Right lobe of liver (tissue), 6 donors: ENCODE measurements around the gene BAG1. TPM values are rescaled to one million over a fixed set of nuclear protein-coding genes. Genes with fewer than 3 reads are reported as not detected.
A peak's percentile ranks its signal among the peaks of the same experiment; 100 is the strongest.

Experiments used
- ATAC-seq, 4 donors: fragments of 200-7000 bp; cut with Tn5 transposase; one replicate each; pipeline ENCODE4 v1.9.1; 2020; ENCODE audit warnings: mild to moderate bottlenecking in 4 of 4, moderate library complexity in 4 of 4
- DNase-seq, 3 donors: peaks; one replicate each; pipeline ENCODE4 v3.0.0-alpha.2; 2020
- H3K27ac ChIP-seq, 3 donors: fragments of 200-600 bp; one replicate each; pipeline ENCODE4 v1.8.0; 2022
- H3K27me3 ChIP-seq, 2 donors: fragments of 200-600 bp; one replicate each; pipeline ENCODE4 v1.8.0; 2022
- H3K36me3 ChIP-seq, 4 donors: fragments of 200-600 bp; sonication (generic) in 1 of 4; one replicate each; pipeline versions ENCODE4 v1.5.1 to v1.8.0; 2017 to 2022; ENCODE audit warnings: control low read depth in 1 of 4
- H3K4me1 ChIP-seq, 4 donors: fragments of 200-600 bp; sonication (generic) in 1 of 4; one replicate each; pipeline versions ENCODE4 v1.5.1 to v1.8.0; 2017 to 2022; ENCODE audit warnings: control low read depth in 1 of 4
- H3K4me3 ChIP-seq, 3 donors: fragments of 200-600 bp; one replicate each; pipeline ENCODE4 v1.8.0; 2022
- H3K9me3 ChIP-seq, 4 donors: fragments of 200-600 bp; sonication (generic) in 1 of 4; one replicate each; pipeline versions ENCODE4 v1.5.1 to v1.8.0; 2017 to 2022; ENCODE audit warnings: control low read depth in 1 of 4
- CTCF ChIP-seq, 4 donors: fragments of 200-600 bp in 3 of 4; fragments of 450-650 bp in 1 of 4; IDR thresholded peaks; one replicate each; pipeline versions ENCODE4 v1.5.1 to v1.8.0; 2016 to 2022; ENCODE audit warnings: antibody characterized with exemption in 4 of 4, mild to moderate bottlenecking in 2 of 4
- POLR2A ChIP-seq: fragments of 450-650 bp; IDR thresholded peaks from one replicate; pipeline ENCODE4 v1.6.1; 2017; ENCODE audit warnings: antibody characterized with exemption, mild to moderate bottlenecking
- WGBS: methylation state at CpG from one replicate; pipeline ENCODE4 v1.1.6; 2018; ENCODE audit warnings: low coverage, low lambda C conversion rate; ENCODE audit not compliant: insufficient coverage; ENCODE audit errors: missing lambda C conversion rate; 5-methylcytosine and 5-hydroxymethylcytosine counted together
- intact Hi-C, 2 donors: fragments of 100-400 bp; cut with DNase I; formaldehyde crosslinking; loops; one replicate each; pipeline versions ENCODE4 v1.11.2 to v1.14.1; 2022
- total RNA-seq, 6 experiments: library from RNA; depleted of rRNA in 2 of 6; stranded (reverse); fragments of >200 nt in 2 of 6; fragmentation: NEBNext Ultra II Directional in 3 of 6; extraction: Animal tissue kit (Norgen Biotek cat#: 25700) in 3 of 6; gene quantifications; one replicate each; pipeline versions ENCODE4 v1.1.0 to v1.2.4, GENCODE V29; 2016 to 2023
- donor health status: DM: no; HTN: yes; CAD: no.
- donor health status: DM: no; HTN: no; CAD: no.
- donor health status: DM: no; HTN: no; CAD: no.
- donor health status: DM: no; HTN: yes; CAD: no.
- donor health status: DM: no; HTN: yes; CAD: no.

Gene BAG1
- total RNA-seq, 6 experiments from 2014 or later = 28.8 to 42.6 (median 38.1) TPM

GRCh38 chr9:33291031-33291397 is 26.5 kb upstream of the BAG1 start:
- intact Hi-C loops = no loop called here
- H3K4me1 ChIP-seq = peaks cover 0 to 53% (median 22%) of the 10 kb centered on the region in 4 donors
- no peak for DNase-seq
- WGBS = 7% methylated on average over 5 of the region's 7 CpGs
- H3K27me3 ChIP-seq = no peaks in the 10 kb centered on the region
- no peaks in the 10 kb centered on the region for H3K9me3 ChIP-seq
- peak overlapping the region; percentile 88 to 98 (median 97) for H3K4me3 ChIP-seq
- TF ChIP-seq POLR2A = no peak
- TF ChIP-seq CTCF (IDR thresholded peaks at IDR 0.05) = no peak
- ATAC-seq = no peak
- peak overlapping the region; percentile 99 to 100 (median 99) for H3K27ac ChIP-seq
- peaks cover 0 to 13% (median 4%) of the 10 kb centered on the region in 4 donors for H3K36me3 ChIP-seq

- ATAC-seq (peak; percentile 75 to 89 (median 84)), DNase-seq (peak; percentile 97 to 98 (median 98))
- peak within 1 kb of the TSS; percentile 88 to 98 (median 97) for H3K4me3 ChIP-seq
- no peaks in the 10 kb centered on the region for H3K27me3 ChIP-seq
- peaks cover 0 to 8% (median 3%) of the 10 kb centered on the region in 4 donors for H3K36me3 ChIP-seq
- TF ChIP-seq POLR2A = peak; percentile 89
- no peak for TF ChIP-seq CTCF (IDR thresholded peaks at IDR 0.05)
- peak within 1 kb of the TSS; percentile 99 to 100 (median 99) for H3K27ac ChIP-seq
- 0% methylated on average over 12 of the region's 63 CpGs for WGBS
- peaks cover 0 to 48% (median 19%) of the 10 kb centered on the region in 4 donors for H3K4me1 ChIP-seq
- intact Hi-C loops = no loop called here
- no peaks in the 10 kb centered on the region for H3K9me3 ChIP-seq
Observed at GRCh38 chr9:33290247-33291030, 25.9 kb upstream of the BAG1 start, which contains the start of gene NFX1. Gene NFX1 (plus strand): TSS chr9:33290516. CDS start chr9:33290573, 57 bp downstream.

GRCh38 chr9:33289936-33290246 is 25.4 kb upstream of the BAG1 start:
- no peaks in the 10 kb centered on the region for H3K27me3 ChIP-seq
- H3K4me3 ChIP-seq = peak overlapping the region; percentile 88 to 98 (median 97)
- H3K4me1 ChIP-seq = peaks cover 0 to 45% (median 17%) of the 10 kb centered on the region in 4 donors
- WGBS = 0% methylated on average over 14 of the region's 14 CpGs
- H3K9me3 ChIP-seq = no peaks in the 10 kb centered on the region
- H3K27ac ChIP-seq = peak overlapping the region; percentile 99 to 100 (median 99)
- intact Hi-C loops = no loop called here
- DNase-seq (no peak), ATAC-seq (peak; percentile 18 to 44 (median 39))
- H3K36me3 ChIP-seq = peaks cover 0 to 4% (median 1%) of the 10 kb centered on the region in 4 donors
- TF ChIP-seq POLR2A (no peak), CTCF (IDR thresholded peaks at IDR 0.05) (no peak)

- H3K4me1 ChIP-seq = peaks cover 0 to 41% (median 15%) of the 10 kb centered on the region in 4 donors
- 5% methylated on average over 10 of the region's 12 CpGs for WGBS
- DNase-seq (peak in 1 of 3 donors; percentile 23), ATAC-seq (no peak)
- no peaks in the 10 kb centered on the region for H3K27me3 ChIP-seq
- no peaks in the 10 kb centered on the region for H3K36me3 ChIP-seq
- peak overlapping the region; percentile 99 to 100 (median 99) for H3K27ac ChIP-seq
- peak overlapping the region; percentile 88 to 98 (median 97) for H3K4me3 ChIP-seq
- intact Hi-C loops = no loop called here
- no peak for TF ChIP-seq POLR2A
- no peaks in the 10 kb centered on the region for H3K9me3 ChIP-seq
Observed at GRCh38 chr9:33289496-33289895, 25.0 kb upstream of the BAG1 start.

GRCh38 chr9:33288828-33289483 is 24.4 kb upstream of the BAG1 start:
- Histone ChIP-seq H3K4me1 (peaks cover 0 to 35% (median 12%) of the 10 kb centered on the region in 4 donors), H3K9me3 (no peaks in the 10 kb centered on the region), H3K27me3 (no peaks in the 10 kb centered on the region), H3K27ac (peak overlapping the region; percentile 99 to 100 (median 99)), H3K36me3 (no peaks in the 10 kb centered on the region), H3K4me3 (no peak overlapping the region)
- intact Hi-C loops = no loop called here
- ATAC-seq = no peak
- DNase-seq = peak in 1 of 3 donors; percentile 26
- WGBS = no CpG with 5 or more reads among the region's 14 CpGs
- TF ChIP-seq CTCF (IDR thresholded peaks at IDR 0.05) (no peak), POLR2A (no peak)
